Epithelial cell of esophagus (primary cell): ENCODE measurements around the gene C11orf65.

Experiments used
- DNase-seq: peaks from one replicate; pipeline ENCODE4 v3.0.0; 2010; ENCODE audit warnings: low read depth
- H3K4me3 ChIP-seq: 2 replicates; pipeline ENCODE4 v1.5.1; 2011; ENCODE audit warnings: mild to moderate bottlenecking, low read length, control low read depth
- CTCF ChIP-seq: IDR thresholded peaks from 2 replicates; pipeline ENCODE4 v1.5.1; 2011; ENCODE audit warnings: low read depth, mild to moderate bottlenecking, low read length, control low read depth, inconsistent platforms; ENCODE audit not compliant: insufficient read depth; ENCODE audit errors: missing control alignments

The C11orf65 gene

DNA sequence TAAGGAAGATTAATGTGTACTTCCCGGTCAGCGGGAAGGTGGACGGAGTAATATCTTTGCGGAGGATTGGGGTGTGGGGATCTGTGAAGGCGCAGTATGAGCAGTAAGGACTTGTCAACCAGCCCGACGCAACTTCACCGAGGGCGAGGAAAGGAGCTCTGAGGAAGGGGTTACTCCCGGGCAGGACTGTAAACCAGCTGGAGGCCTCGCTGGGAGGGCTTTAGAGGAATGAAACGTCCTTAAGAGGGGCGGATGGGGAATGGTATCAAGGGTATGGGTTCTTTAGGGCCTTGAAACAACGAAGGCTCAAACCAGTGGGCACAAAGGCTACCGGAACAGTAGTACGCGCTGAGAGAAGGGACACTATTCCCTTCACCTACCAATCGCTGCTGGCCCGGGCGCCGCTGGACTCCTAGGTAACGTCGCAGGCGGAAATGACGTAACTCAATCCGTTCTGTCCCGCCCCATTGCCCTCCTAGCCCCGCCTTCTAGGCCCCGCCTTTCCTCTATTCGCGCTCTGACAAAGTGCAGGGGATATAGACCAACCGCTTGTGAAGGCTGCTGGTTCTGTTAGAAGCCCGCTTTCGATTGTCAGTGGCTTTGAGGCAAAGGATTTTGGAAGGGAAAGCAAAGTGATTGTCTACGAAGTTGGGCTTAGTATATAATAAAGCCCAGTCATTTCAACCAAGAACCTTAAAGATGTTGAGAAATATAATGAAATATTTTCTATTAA is at the start of gene C11orf65:
C11orf65 (minus strand) TSS at position 439 of the 733 bp plus-strand sequence. CDS start 5,970 bp downstream, outside the sequence.
- no peak for TF ChIP-seq CTCF
- peak; percentile 98 for DNase-seq
- peak within 1 kb of the TSS; percentile 74 for H3K4me3 ChIP-seq

GRCh38 chr11:108516125-108516524 is 48.8 kb upstream of the C11orf65 start:
- no peak for DNase-seq
- TF ChIP-seq CTCF, result no peak
- no peak overlapping the region for H3K4me3 ChIP-seq

DNA sequence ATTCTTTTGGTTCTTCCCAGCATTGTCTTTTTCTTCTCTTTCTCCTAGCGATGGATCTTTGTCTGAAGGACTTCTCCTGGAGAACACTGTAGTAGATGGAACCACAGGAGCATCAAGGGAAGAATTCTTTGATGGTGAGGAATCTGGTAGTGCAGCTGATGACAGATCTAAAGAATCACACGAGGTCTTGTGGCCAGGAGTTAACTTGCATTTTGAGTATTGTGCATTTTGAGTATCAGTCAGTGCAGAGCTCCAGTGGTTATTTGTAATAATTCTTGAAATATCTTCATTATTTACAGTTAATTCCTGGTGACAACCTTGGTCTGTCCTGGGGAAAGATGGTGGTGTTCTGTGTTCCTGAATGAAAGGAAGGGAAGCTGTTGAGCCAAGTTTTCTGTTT is 45.4 kb upstream of the C11orf65 start:
- DNase-seq, result no peak
- no peak overlapping the region for H3K4me3 ChIP-seq
- no peak for TF ChIP-seq CTCF

DNA sequence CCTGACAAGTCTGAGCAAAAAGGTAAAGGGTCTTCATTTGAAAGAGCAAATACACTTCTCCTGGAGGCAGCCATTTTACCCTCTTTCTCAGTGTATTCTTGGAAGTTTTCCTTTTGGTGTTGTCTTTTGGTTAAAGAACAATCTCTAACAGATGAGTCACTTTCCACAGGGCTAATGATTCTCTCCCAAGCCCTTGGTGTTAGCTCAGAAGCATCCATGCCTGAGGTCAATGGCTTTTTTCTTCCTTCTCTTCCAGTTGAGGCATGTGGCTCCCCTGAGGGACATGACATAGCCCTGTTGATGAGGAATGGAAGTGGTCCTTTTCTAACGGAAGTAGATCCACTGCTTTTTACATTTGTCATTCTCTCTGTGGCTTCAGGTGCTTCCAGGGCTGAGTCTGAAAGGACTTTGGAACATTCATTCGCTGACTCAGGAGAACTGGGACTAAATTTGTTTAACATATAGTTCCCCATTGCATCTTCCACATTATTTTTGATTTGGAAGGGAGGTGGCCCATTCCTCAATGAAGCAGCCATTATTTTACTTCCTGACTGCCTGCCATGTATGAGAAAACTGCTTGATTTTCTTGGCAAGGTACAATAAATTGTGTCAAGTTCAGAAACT is 44.6 kb upstream of the C11orf65 start:
- H3K4me3 ChIP-seq, result no peak overlapping the region
- TF ChIP-seq CTCF, result no peak
- peak; percentile 94 for DNase-seq

DNA sequence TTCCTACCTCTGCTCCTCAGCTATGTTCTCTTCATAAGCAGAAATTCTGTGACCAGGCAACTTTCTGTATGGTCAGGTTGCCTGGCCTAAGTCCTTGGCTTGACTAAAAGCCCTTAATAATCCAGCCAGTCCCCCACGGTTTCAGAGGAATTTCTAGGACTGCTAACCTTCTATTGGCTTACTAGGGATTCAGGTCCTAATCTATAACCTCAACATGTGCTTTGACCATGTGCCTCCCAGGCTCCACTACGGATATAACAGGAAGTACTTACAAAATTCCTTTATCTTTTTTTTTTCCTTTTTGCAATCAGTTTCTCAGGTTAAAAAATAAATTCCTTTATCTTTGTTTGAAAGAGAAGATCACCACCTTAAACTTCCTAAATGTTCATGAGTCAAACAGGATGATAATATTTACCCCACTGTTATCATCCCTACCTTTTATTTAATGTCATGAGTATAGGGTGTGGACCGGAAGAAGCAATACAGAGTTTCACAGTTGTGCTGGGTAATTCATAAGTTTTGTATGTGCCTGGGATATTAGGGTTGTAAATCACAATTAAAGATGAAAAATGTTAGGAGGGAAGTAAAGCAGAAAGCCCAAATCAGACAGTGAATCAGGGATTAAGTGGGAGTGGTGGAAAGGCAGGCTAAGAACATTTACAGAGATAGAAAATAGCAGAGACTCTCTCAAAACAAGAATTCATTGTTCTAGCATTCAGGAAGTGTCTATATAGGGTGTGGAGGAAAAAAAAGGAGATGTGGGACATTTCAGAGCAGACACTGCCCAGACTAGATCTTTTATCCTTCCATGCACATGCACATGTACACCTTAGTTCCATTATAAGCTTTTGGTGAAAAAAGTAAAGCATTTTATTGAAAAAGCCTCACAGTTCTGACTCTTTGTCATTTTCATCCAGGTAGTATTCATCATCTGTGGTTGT is 41.6 kb upstream of the C11orf65 start:
- no peak for TF ChIP-seq CTCF
- no peak overlapping the region for H3K4me3 ChIP-seq
- DNase-seq, result no peak

DNA sequence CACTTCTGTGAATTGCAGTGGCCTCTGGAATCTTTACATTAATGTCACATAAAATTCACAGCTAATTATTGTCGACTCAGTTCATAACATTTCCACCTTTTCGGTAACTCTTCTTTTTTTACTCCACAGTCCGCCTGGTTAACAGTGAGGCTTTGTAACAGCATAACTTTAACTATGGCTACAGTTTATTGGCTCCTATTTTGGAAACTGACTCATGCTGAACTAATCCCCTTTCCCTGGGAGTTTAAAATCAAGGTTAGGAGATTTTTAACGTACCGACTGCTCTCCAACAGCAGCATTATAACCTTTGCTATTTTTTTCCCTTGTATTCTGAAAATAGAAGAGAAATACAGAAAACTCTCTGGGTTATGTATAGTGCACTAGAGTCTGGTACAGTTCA is 34.1 kb upstream of the C11orf65 start:
- no peak for TF ChIP-seq CTCF
- DNase-seq, result no peak

More for the DNA sequence above, 34.1 kb upstream of the C11orf65 start:
- no peak overlapping the region for H3K4me3 ChIP-seq
